ENCODE results near the gene ABR.

Gene ABR

DNA sequence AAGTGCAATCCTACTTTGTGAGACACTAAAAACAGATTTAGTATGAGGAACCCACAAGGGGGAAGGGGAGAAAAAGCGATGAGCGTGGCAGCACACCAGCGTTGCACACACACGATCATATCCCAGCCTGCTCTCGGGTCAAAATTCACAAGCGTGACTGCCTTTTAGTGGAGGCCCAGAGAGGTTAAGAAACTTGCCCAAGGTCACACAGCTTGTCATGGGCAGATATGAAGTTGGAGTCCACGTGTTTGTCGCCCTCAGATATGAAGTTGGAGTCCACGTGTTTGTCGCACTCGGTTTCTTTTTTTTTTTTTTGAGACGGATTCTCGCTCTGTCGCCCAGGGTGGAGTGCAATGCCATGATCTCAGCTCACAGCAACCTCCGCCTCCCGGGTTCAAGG, 124.5 kb downstream of the ABR start:
- no peaks in the 10 kb centered on the region for H3K27me3 ChIP-seq (ENCODE audit: insufficient read depth, poor library complexity, severe bottlenecking)
- TF ChIP-seq CTCF (IDR thresholded peaks at IDR 0.05; ENCODE audit: insufficient read depth, low read length) (no peak), GABPA (IDR thresholded peaks at IDR 0.05; ENCODE audit: low read depth) (no peak), POLR2AphosphoS5 (IDR thresholded peaks at IDR 0.05; ENCODE audit: low read depth) (no peak), SPI1 (IDR thresholded peaks at IDR 0.05; ENCODE audit: borderline replicate concordance, low read depth) (no peak), REST (IDR thresholded peaks at IDR 0.05; ENCODE audit: insufficient replicate concordance, low read depth) (no peak)
- H3K27ac ChIP-seq (replicated peaks) = no peak overlapping the region
- H3K4me3 ChIP-seq (replicated peaks; ENCODE audit: insufficient read depth, low read length) = no peak overlapping the region
- DNase-seq (ENCODE audit: low read depth in 1 of 2, low spot score in 1 of 2) = no peak

DNA sequence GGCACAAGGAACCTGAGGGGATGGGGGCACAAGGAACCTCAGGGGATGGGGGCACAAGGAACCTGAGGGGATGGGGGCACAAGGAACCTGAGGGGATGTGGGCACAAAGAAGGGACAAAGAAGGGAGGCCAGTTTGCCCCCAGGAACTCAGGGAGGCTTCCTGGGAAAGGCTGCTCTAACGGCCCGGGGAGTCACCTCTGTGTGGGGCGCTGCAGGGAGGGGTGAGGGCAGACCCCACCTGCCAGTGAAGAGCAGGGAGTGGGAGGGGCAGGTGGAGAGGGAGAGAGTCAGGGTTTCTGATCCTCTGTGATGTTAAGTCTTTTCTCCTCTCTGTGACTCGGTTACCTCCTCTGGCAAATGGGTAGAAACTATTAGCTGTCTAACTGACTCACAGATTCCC, 125.1 kb downstream of the ABR start:
- Histone ChIP-seq H3K4me3 (replicated peaks; ENCODE audit: insufficient read depth, low read length) (no peak overlapping the region), H3K27ac (replicated peaks) (no peak overlapping the region), H3K27me3 (ENCODE audit: insufficient read depth, poor library complexity, severe bottlenecking) (no peaks in the 10 kb centered on the region)
- TF ChIP-seq POLR2AphosphoS5 (IDR thresholded peaks at IDR 0.05; ENCODE audit: low read depth) = no peak
- TF ChIP-seq REST (IDR thresholded peaks at IDR 0.05; ENCODE audit: insufficient replicate concordance, low read depth) = no peak
- no peak for TF ChIP-seq CTCF (IDR thresholded peaks at IDR 0.05; ENCODE audit: insufficient read depth, low read length)
- TF ChIP-seq SPI1 (IDR thresholded peaks at IDR 0.05; ENCODE audit: borderline replicate concordance, low read depth) = no peak
- DNase-seq (ENCODE audit: low read depth in 1 of 2, low spot score in 1 of 2) = no peak

GRCh38 chr17:1053661-1054360, 126.0 kb downstream of the ABR start:
- Histone ChIP-seq H3K27ac (replicated peaks) (no peak overlapping the region), H3K27me3 (ENCODE audit: insufficient read depth, poor library complexity, severe bottlenecking) (no peaks in the 10 kb centered on the region)
- TF ChIP-seq CTCF (IDR thresholded peaks at IDR 0.05; ENCODE audit: insufficient read depth, low read length) = no peak
- TF ChIP-seq POLR2AphosphoS5 (IDR thresholded peaks at IDR 0.05; ENCODE audit: low read depth) = no peak
- no peak for TF ChIP-seq GABPA (IDR thresholded peaks at IDR 0.05; ENCODE audit: low read depth)
- TF ChIP-seq SPI1 (IDR thresholded peaks at IDR 0.05; ENCODE audit: borderline replicate concordance, low read depth) = no peak

More at GRCh38 chr17:1053661-1054360, 126.0 kb downstream of the ABR start:
- no peak for DNase-seq (ENCODE audit: low read depth in 1 of 2, low spot score in 1 of 2)
- no peak overlapping the region for H3K4me3 ChIP-seq (replicated peaks; ENCODE audit: insufficient read depth, low read length)

All from HL-60 (cell line).